OCI-LY7 (cell line): Measurements from ENCODE around the gene TNFRSF25. TPM values are rescaled to one million over a fixed set of nuclear protein-coding genes. Genes with fewer than 3 reads are reported as not detected.

Source experiments
- BruUV-seq: library from RNA; stranded (reverse); fragments of 400-500 nt; replicated peaks from 2 replicates; lab custom pipeline; 2021; lab: Mats Ljungman, UMichigan
- CTCF ChIA-PET: fragments of 300-600 bp; sonication (Branson Sonifier 250); formaldehyde crosslinking; loops from one replicate; lab custom pipeline; 2022; ENCODE audit warnings: antibody characterized with exemption; ENCODE audit not compliant: unreplicated experiment; lab: Charles Lee
- POLR2A ChIA-PET: fragments of 300-600 bp; sonication (Branson Sonifier 250); formaldehyde crosslinking; loops from one replicate; lab custom pipeline; 2022; ENCODE audit warnings: antibody characterized with exemption; lab: Charles Lee
- DNase-seq: peaks from one replicate; pipeline ENCODE4 v3.0.0-alpha.2; 2015; ENCODE audit warnings: low spot score
- H2AFZ ChIP-seq: fragments of 200-600 bp; sonication (generic), shearing (Covaris generic); 2 replicates; pipeline ENCODE4 v1.6.1; 2014; ENCODE audit warnings: mild to moderate bottlenecking, antibody characterized with exemption, low read length, moderate library complexity
- H3K27ac ChIP-seq: fragments of 200-600 bp; sonication (generic); 2 replicates; pipeline ENCODE4 v1.5.1; 2014; ENCODE audit warnings: mixed run types, low read depth, mild to moderate bottlenecking, moderate library complexity, low read length, inconsistent platforms; ENCODE audit not compliant: poor library complexity, severe bottlenecking
- H3K36me3 ChIP-seq: fragments of 200-600 bp; sonication (generic); 2 replicates; pipeline ENCODE4 v1.6.1; 2014; ENCODE audit warnings: mild to moderate bottlenecking, antibody characterized with exemption, low read length, moderate library complexity, mixed read lengths; ENCODE audit not compliant: insufficient read depth
- H3K4me1 ChIP-seq: fragments of 200-600 bp; sonication (generic); 2 replicates; pipeline ENCODE4 v1.5.1; 2014; ENCODE audit warnings: mild to moderate bottlenecking, low read length; ENCODE audit not compliant: insufficient read depth, poor library complexity, severe bottlenecking
- H3K4me2 ChIP-seq: fragments of 200-600 bp; sonication (generic); 2 replicates; pipeline ENCODE4 v1.6.1; 2014; ENCODE audit warnings: mild to moderate bottlenecking, low read length
- H3K4me3 ChIP-seq: fragments of 200-600 bp; sonication (generic); 2 replicates; pipeline ENCODE4 v1.5.1; 2014; ENCODE audit warnings: mild to moderate bottlenecking, low read depth, low read length; ENCODE audit not compliant: poor library complexity, severe bottlenecking
- H3K79me2 ChIP-seq: fragments of 200-600 bp; sonication (generic); 2 replicates; pipeline ENCODE4 v1.6.1; 2016; ENCODE audit warnings: low read depth, mild to moderate bottlenecking, low read length, moderate library complexity, mixed read lengths; ENCODE audit not compliant: insufficient read depth
- H3K9me2 ChIP-seq: fragments of 200-600 bp; sonication (generic); 2 replicates; pipeline ENCODE4 v1.6.1; 2016; ENCODE audit warnings: mild to moderate bottlenecking, low read length, mixed read lengths; ENCODE audit not compliant: insufficient read depth
- H3K9me3 ChIP-seq: fragments of 200-600 bp; sonication (generic); 2 replicates; pipeline ENCODE4 v1.6.1; 2014; ENCODE audit warnings: mild to moderate bottlenecking, mixed run types, low read length, mixed read lengths
- H4K20me1 ChIP-seq: fragments of 200-600 bp; sonication (generic); 2 replicates; pipeline ENCODE4 v1.6.1; 2014; ENCODE audit warnings: mild to moderate bottlenecking, antibody characterized with exemption, low read length, moderate library complexity, mixed read lengths; ENCODE audit not compliant: insufficient read depth
- CTCF ChIP-seq: fragments of 200-600 bp; sonication (generic); conservative IDR thresholded peaks from 2 replicates; pipeline ENCODE4 v1.5.1; 2014; ENCODE audit warnings: mild to moderate bottlenecking, antibody characterized with exemption, low read length, moderate library complexity, mixed read lengths
- EZH2phosphoT487 ChIP-seq: fragments of 200-600 bp; sonication (generic); IDR thresholded peaks from 2 replicates; pipeline ENCODE4 v1.6.1; 2018; ENCODE audit warnings: low read depth, borderline replicate concordance, mild to moderate bottlenecking, mixed run types, antibody characterized with exemption, low read length, moderate library complexity, mixed read lengths
- intact Hi-C: fragments of 100-400 bp; cut with micrococcal nuclease; formaldehyde crosslinking; loops from one replicate; pipeline ENCODE4 v1.10.0; 2022; ENCODE audit not compliant: unreplicated experiment
- total RNA-seq, 2 experiments: library from RNA; depleted of rRNA in 1 of 2; stranded (reverse); fragments of >200 nt in 1 of 2; shearing (Covaris generic) in 1 of 2; gene quantifications; 2 replicates each; pipeline ENCODE4 v1.2.3, GENCODE V29; 2014 to 2022

Gene TNFRSF25
- total RNA-seq, 2 experiments from 2014 or later = 1.7 to 2.8 TPM

- Histone ChIP-seq H3K36me3 (no peaks in the 10 kb centered on the region), H3K79me2 (no peaks in the 10 kb centered on the region), H3K4me3 (no peak overlapping the region), H3K4me2 (no peak overlapping the region), H3K27ac (no peak overlapping the region), H3K9me2 (no peaks in the 10 kb centered on the region), H3K4me1 (no peaks in the 10 kb centered on the region), H2AFZ (no peak overlapping the region), H4K20me1 (no peaks in the 10 kb centered on the region; the same call in 1 of the 2 replicates), H3K9me3 (no peaks in the 10 kb centered on the region)
- CTCF ChIA-PET = no interaction called here
- intact Hi-C loops = no loop called here
- BruUV-seq = no TSS peak
- POLR2A ChIA-PET = interaction anchor here (0.7 to 1.1 kb wide), 2 partner anchors 9 kb away, joined by 3 read pairs; no protein-coding TSS in a partner anchor
- no peak for DNase-seq
- TF ChIP-seq CTCF = no peak
- TF ChIP-seq EZH2phosphoT487 = no peak
Measured at GRCh38 chr1:6512908-6513280, 46.9 kb upstream of the TNFRSF25 start.

- H3K9me2 ChIP-seq = no peaks in the 10 kb centered on the region
- CTCF ChIA-PET = no interaction called here
- no peak for TF ChIP-seq EZH2phosphoT487
- no peak for TF ChIP-seq CTCF
- H3K27ac ChIP-seq = no peak overlapping the region
- H3K4me3 ChIP-seq = no peak overlapping the region
- no peaks in the 10 kb centered on the region for H3K36me3 ChIP-seq
- DNase-seq = no peak
- POLR2A ChIA-PET = interaction anchor here (1.1 kb wide), 1 partner anchor 9 kb away, joined by 3 read pairs; no protein-coding TSS in a partner anchor
- intact Hi-C loops = no loop called here
- H3K4me2 ChIP-seq = no peak overlapping the region
- no peaks in the 10 kb centered on the region for H3K4me1 ChIP-seq
- no peaks in the 10 kb centered on the region for H3K79me2 ChIP-seq
- H3K9me3 ChIP-seq = no peaks in the 10 kb centered on the region
- no peak overlapping the region for H2AFZ ChIP-seq
- BruUV-seq = no TSS peak
- no peaks in the 10 kb centered on the region; the same call in 1 of the 2 replicates for H4K20me1 ChIP-seq
Measured at GRCh38 chr1:6512245-6512907, 46.4 kb upstream of the TNFRSF25 start.
